ENCODE data around the gene AVEN.

The AVEN gene

GRCh38 chr15:33915571-33916407 is 123.2 kb downstream of the AVEN start:
- DNase-seq (ENCODE audit: low read depth, low spot score) = no peak

GRCh38 chr15:33913459-33913858 is 125.5 kb downstream of the AVEN start:
- no peak for DNase-seq (ENCODE audit: low read depth, low spot score)

GRCh38 chr15:33912326-33912725 is 126.7 kb downstream of the AVEN start:
- no peak for DNase-seq (ENCODE audit: low read depth, low spot score)

GRCh38 chr15:33910741-33911140 is 128.3 kb downstream of the AVEN start:
- DNase-seq (ENCODE audit: low read depth, low spot score) = no peak

GRCh38 chr15:33908406-33908805 is 130.6 kb downstream of the AVEN start:
- no peak for DNase-seq (ENCODE audit: low read depth, low spot score)

- no peak for DNase-seq (ENCODE audit: low read depth, low spot score)
Observed at GRCh38 chr15:33907326-33907725, 131.7 kb downstream of the AVEN start.

GRCh38 chr15:33903661-33904060 is 135.3 kb downstream of the AVEN start:
- DNase-seq (ENCODE audit: low read depth, low spot score) = no peak

GRCh38 chr15:33902043-33902442 is 137.0 kb downstream of the AVEN start:
- DNase-seq (ENCODE audit: low read depth, low spot score) = no peak

- DNase-seq (ENCODE audit: low read depth, low spot score) = no peak
Observed at GRCh38 chr15:33894193-33894592, 144.8 kb downstream of the AVEN start.

- no peak for DNase-seq (ENCODE audit: low read depth, low spot score)
Observed at GRCh38 chr15:33888176-33888575, 150.8 kb downstream of the AVEN start.

- DNase-seq (ENCODE audit: low read depth, low spot score) = no peak
Observed at GRCh38 chr15:33882921-33883320, 156.1 kb downstream of the AVEN start.

GRCh38 chr15:33874156-33874555 is 164.8 kb downstream of the AVEN start:
- no peak for DNase-seq (ENCODE audit: low read depth, low spot score)

GRCh38 chr15:33872416-33873106 is 166.4 kb downstream of the AVEN start:
- DNase-seq (ENCODE audit: low read depth, low spot score) = no peak

GRCh38 chr15:33871980-33872379 is 167.0 kb downstream of the AVEN start:
- DNase-seq (ENCODE audit: low read depth, low spot score) = no peak

- no peak for DNase-seq (ENCODE audit: low read depth, low spot score)
Observed at GRCh38 chr15:33866101-33866737, 172.8 kb downstream of the AVEN start.

GRCh38 chr15:33865416-33865815 is 173.6 kb downstream of the AVEN start:
- no peak for DNase-seq (ENCODE audit: low read depth, low spot score)

GRCh38 chr15:33864360-33865075 is 174.5 kb downstream of the AVEN start:
- no peak for DNase-seq (ENCODE audit: low read depth, low spot score)

- DNase-seq (ENCODE audit: low read depth, low spot score) = no peak
Observed at GRCh38 chr15:33860754-33861153, 178.2 kb downstream of the AVEN start.

GRCh38 chr15:33859992-33860545 is 178.9 kb downstream of the AVEN start:
- no peak for DNase-seq (ENCODE audit: low read depth, low spot score)

- DNase-seq (ENCODE audit: low read depth, low spot score) = no peak
Observed at GRCh38 chr15:33858836-33859235, 180.2 kb downstream of the AVEN start.

- no peak for DNase-seq (ENCODE audit: low read depth, low spot score)
Observed at GRCh38 chr15:33857726-33858125, 181.3 kb downstream of the AVEN start.

- no peak for DNase-seq (ENCODE audit: low read depth, low spot score)
Observed at GRCh38 chr15:33852570-33852969, 186.4 kb downstream of the AVEN start.

Data from brain pericyte (primary cell).